ENCODE measurements around the gene GPR132. TPM values are rescaled to one million over a fixed set of nuclear protein-coding genes. Genes with fewer than 3 reads are reported as not detected.

The GPR132 gene
- total RNA-seq, 1 experiment from 2014 or later = 0.20 TPM

DNA sequence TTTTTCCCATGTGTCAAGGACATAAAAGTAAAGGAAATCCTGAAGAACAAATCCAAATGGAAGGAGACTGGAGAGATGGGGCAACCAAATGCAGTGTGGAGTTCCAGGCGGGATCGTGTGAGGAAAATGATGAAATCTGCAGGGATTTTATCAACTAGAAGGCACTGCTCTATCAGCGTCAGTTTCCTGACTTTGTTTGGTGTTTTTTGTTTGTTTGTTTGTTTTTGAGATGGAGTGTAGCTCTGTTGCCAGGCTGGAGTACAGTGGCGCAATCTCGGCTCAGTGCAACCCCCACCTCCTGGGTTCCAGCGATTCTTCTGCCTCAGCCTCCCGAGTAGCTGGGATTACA lies 43.3 kb upstream of the GPR132 start:
- Histone ChIP-seq H3K23me2 (ENCODE audit: insufficient read length, low read depth, low read length, poor library complexity, severe bottlenecking) (no peaks in the 10 kb centered on the region), H3K56ac (ENCODE audit: insufficient read length, low read depth, low read length) (no peak overlapping the region), H3K23ac (ENCODE audit: insufficient read length, low read depth, low read length) (no peak overlapping the region), H4K5ac (ENCODE audit: insufficient read length, low read depth, low read length) (no peak overlapping the region), H3K79me1 (ENCODE audit: insufficient read depth, low read depth, low read length, poor library complexity, severe bottlenecking) (no peaks in the 10 kb centered on the region), H2AK5ac (ENCODE audit: insufficient read length, low read length) (no peak overlapping the region), H3T11ph (ENCODE audit: low read length) (no peak overlapping the region), H2BK12ac (ENCODE audit: insufficient read length, low read depth, low read length) (no peak overlapping the region), H2BK15ac (ENCODE audit: low read depth, low read length) (no peak overlapping the region), H4K20me1 (ENCODE audit: control insufficient read depth, insufficient read depth, insufficient read length) (no peaks in the 10 kb centered on the region), H3K27ac (ENCODE audit: insufficient read length, low read depth, low read length) (no peak overlapping the region), H3K18ac (ENCODE audit: insufficient read length, low read depth, low read length) (no peak overlapping the region), H2BK20ac (ENCODE audit: low read depth, low read length, poor library complexity, severe bottlenecking) (no peak overlapping the region), H2AFZ (ENCODE audit: low read length) (no peak overlapping the region), H2BK120ac (ENCODE audit: low read depth, low read length, poor library complexity, severe bottlenecking) (no peak overlapping the region), H3K27me3 (ENCODE audit: insufficient read depth, low read length) (no peaks in the 10 kb centered on the region), H4K91ac (ENCODE audit: insufficient read length, low read depth, low read length) (no peak overlapping the region), H3K79me2 (ENCODE audit: insufficient read depth, low read length) (no peaks in the 10 kb centered on the region), H3K4me2 (ENCODE audit: insufficient read depth, insufficient read length, low read length) (no peak overlapping the region), H4K8ac (replicated peaks; ENCODE audit: insufficient read length, low read depth, low read length) (no peak overlapping the region), H3K9ac (ENCODE audit: extremely low read depth, insufficient read length, low read length) (no peak overlapping the region), H3K4ac (ENCODE audit: low read depth, low read length) (no peak overlapping the region), H2BK5ac (ENCODE audit: insufficient read length, low read length) (no peak overlapping the region), H3K9me3 (ENCODE audit: control insufficient read depth, low read depth, low read length) (no peaks in the 10 kb centered on the region), H3K14ac (ENCODE audit: insufficient read depth, low read length) (no peak overlapping the region), H3K4me1 (ENCODE audit: insufficient read depth, low read length) (no peaks in the 10 kb centered on the region)
- TF ChIP-seq, protein P1, sequence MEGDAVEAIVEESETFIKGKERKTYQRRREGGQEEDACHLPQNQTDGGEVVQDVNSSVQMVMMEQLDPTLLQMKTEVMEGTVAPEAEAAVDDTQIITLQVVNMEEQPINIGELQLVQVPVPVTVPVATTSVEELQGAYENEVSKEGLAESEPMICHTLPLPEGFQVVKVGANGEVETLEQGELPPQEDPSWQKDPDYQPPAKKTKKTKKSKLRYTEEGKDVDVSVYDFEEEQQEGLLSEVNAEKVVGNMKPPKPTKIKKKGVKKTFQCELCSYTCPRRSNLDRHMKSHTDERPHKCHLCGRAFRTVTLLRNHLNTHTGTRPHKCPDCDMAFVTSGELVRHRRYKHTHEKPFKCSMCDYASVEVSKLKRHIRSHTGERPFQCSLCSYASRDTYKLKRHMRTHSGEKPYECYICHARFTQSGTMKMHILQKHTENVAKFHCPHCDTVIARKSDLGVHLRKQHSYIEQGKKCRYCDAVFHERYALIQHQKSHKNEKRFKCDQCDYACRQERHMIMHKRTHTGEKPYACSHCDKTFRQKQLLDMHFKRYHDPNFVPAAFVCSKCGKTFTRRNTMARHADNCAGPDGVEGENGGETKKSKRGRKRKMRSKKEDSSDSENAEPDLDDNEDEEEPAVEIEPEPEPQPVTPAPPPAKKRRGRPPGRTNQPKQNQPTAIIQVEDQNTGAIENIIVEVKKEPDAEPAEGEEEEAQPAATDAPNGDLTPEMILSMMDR (conservative IDR thresholded peaks at IDR 0.05) = no peak
- Mint-ChIP-seq H3K4me3 (no peak overlapping the region), H3K36me3 (ENCODE audit: insufficient read depth in 1 of 3, low read depth in 3 of 3) (no peaks in the 10 kb centered on the region; a peak in 1 of 7 replicates), H3K9me3 (peaks cover 5 to 12% of the 10 kb centered on the region in 2 experiments; a peak in 3 of 5 replicates), H3K4me1 (no peaks in the 10 kb centered on the region), H3K27me3 (ENCODE audit: low read depth) (peaks cover 40% of the 10 kb centered on the region), H3K27ac (no peak overlapping the region)
- DNase-seq = no peak
- no CpG with 5 or more reads among the region's 7 CpGs for WGBS (ENCODE audit: extremely low coverage, insufficient read length, low lambda C conversion rate)

All from H9 (cell line).